Activated CD4-positive, alpha-beta T cell treated with anti-CD3 and anti-CD28 coated beads for 24 hours (primary cell): ENCODE data around the gene TMEM87B.
"Not testable (repeated sequence)": the region's sequence is repeated elsewhere in the genome, so short reads cannot be mapped to it uniquely, and the experiment has no call there.

Experiments
- DNase-seq, 2 donors: peaks; one replicate each; pipeline ENCODE4 v3.0.0-alpha.2; 2020; ENCODE audit warnings: low read depth in 2 of 2

Gene TMEM87B

GRCh38 chr2:112129060-112129459, 74.0 kb downstream of the TMEM87B start:
- DNase-seq: no peak

GRCh38 chr2:112133344-112133743, 78.3 kb downstream of the TMEM87B start:
- no peak for DNase-seq

GRCh38 chr2:112134120-112134519, 79.1 kb downstream of the TMEM87B start:
- DNase-seq: no peak

- no peak for DNase-seq
Observed at GRCh38 chr2:112136096-112136495, 81.0 kb downstream of the TMEM87B start.

- no peak for DNase-seq
Observed at GRCh38 chr2:112137516-112138158, 82.6 kb downstream of the TMEM87B start.

- no peak for DNase-seq
Observed at GRCh38 chr2:112138159-112139032, 83.3 kb downstream of the TMEM87B start, which contains the start of gene FBLN7. Gene FBLN7 (plus strand): TSS chr2:112138385. CDS start chr2:112138656, 271 bp downstream.

- not testable (repeated sequence) for DNase-seq
Observed at GRCh38 chr2:112139033-112139614, 84.1 kb downstream of the TMEM87B start.

GRCh38 chr2:112139661-112140204, 84.7 kb downstream of the TMEM87B start:
- not testable (repeated sequence) for DNase-seq

- no peak for DNase-seq
Observed at GRCh38 chr2:112140205-112140802, 85.2 kb downstream of the TMEM87B start.

GRCh38 chr2:112140899-112141625, 86.0 kb downstream of the TMEM87B start:
- no peak for DNase-seq

- no peak for DNase-seq
Observed at GRCh38 chr2:112141626-112142007, 86.5 kb downstream of the TMEM87B start.

GRCh38 chr2:112142525-112143078, 87.5 kb downstream of the TMEM87B start:
- no peak for DNase-seq

GRCh38 chr2:112143150-112143549, 88.1 kb downstream of the TMEM87B start:
- DNase-seq: no peak

- no peak for DNase-seq
Observed at GRCh38 chr2:112144966-112145365, 89.9 kb downstream of the TMEM87B start.

- no peak for DNase-seq
Observed at GRCh38 chr2:112147382-112148168, 92.5 kb downstream of the TMEM87B start.

GRCh38 chr2:112148477-112148876, 93.4 kb downstream of the TMEM87B start:
- no peak for DNase-seq

GRCh38 chr2:112149194-112149593, 94.1 kb downstream of the TMEM87B start:
- DNase-seq: no peak

- DNase-seq: no peak
Observed at GRCh38 chr2:112149866-112150435, 94.9 kb downstream of the TMEM87B start.

- DNase-seq: no peak
Observed at GRCh38 chr2:112150447-112150846, 95.4 kb downstream of the TMEM87B start.

GRCh38 chr2:112150851-112151250, 95.8 kb downstream of the TMEM87B start:
- no peak for DNase-seq
